DND-41 (cell line): ENCODE results near the gene ENTPD6.

ENCODE experiments used
- ATAC-seq: fragments of 200-7000 bp; cut with Tn5 transposase; 3 replicates; pipeline ENCODE4 v1.9.1; 2021; ENCODE audit warnings: low read depth; ENCODE audit not compliant: insufficient read depth
- DNase-seq: peaks from one replicate; pipeline ENCODE4 v3.0.0-alpha.2; 2020
- H2AFZ ChIP-seq: 2 replicates; pipeline ENCODE4 v1.6.0; 2012; ENCODE audit warnings: low read depth, low read length
- H3K27ac ChIP-seq: 2 replicates; pipeline ENCODE4 v1.5.1; 2012; ENCODE audit warnings: low read length, inconsistent platforms
- H3K27me3 ChIP-seq: fragments of 200-600 bp; sonication (generic); 2 replicates; pipeline ENCODE4 v1.6.0; 2012; ENCODE audit warnings: low read length, mild to moderate bottlenecking, inconsistent platforms; ENCODE audit not compliant: insufficient read depth, poor library complexity
- H3K36me3 ChIP-seq: 2 replicates; pipeline ENCODE4 v1.5.1; 2012; ENCODE audit warnings: low read length, inconsistent platforms; ENCODE audit not compliant: insufficient read depth
- H3K4me1 ChIP-seq: 2 replicates; pipeline ENCODE4 v1.5.1; 2012; ENCODE audit warnings: mild to moderate bottlenecking, low read length; ENCODE audit not compliant: insufficient read depth
- H3K4me2 ChIP-seq: 2 replicates; pipeline ENCODE4 v1.6.0; 2012; ENCODE audit warnings: mild to moderate bottlenecking, moderate library complexity, low read length, inconsistent platforms; ENCODE audit not compliant: insufficient read depth
- H3K4me3 ChIP-seq, 2 experiments: fragments of 200-600 bp in 1 of 2; shearing (Covaris generic) in 1 of 2; 2 replicates each; pipeline ENCODE4 v1.5.1; 2012 to 2016; ENCODE audit warnings: inconsistent platforms in 2 of 2, low read length in 2 of 2, mild to moderate bottlenecking in 2 of 2, low read depth in 1 of 2, moderate library complexity in 1 of 2
- H3K79me2 ChIP-seq: 2 replicates; pipeline ENCODE4 v1.6.0; 2012; ENCODE audit warnings: low read length, inconsistent platforms; ENCODE audit not compliant: insufficient read depth
- H3K9ac ChIP-seq: 2 replicates; pipeline ENCODE4 v1.6.0; 2012; ENCODE audit warnings: low read depth, mild to moderate bottlenecking, inconsistent platforms, low read length, moderate library complexity
- H3K9me3 ChIP-seq: 2 replicates; pipeline ENCODE4 v1.5.1; 2012; ENCODE audit warnings: low read length, moderate library complexity, mild to moderate bottlenecking, inconsistent platforms; ENCODE audit not compliant: insufficient read depth, severe bottlenecking
- H4K20me1 ChIP-seq: 2 replicates; pipeline ENCODE4 v1.6.0; 2012; ENCODE audit warnings: low read length; ENCODE audit not compliant: insufficient read depth
- EZH2 ChIP-seq: IDR thresholded peaks from 3 replicates; pipeline ENCODE4 v1.6.1; 2012; ENCODE audit warnings: borderline replicate concordance, low read depth, mild to moderate bottlenecking, moderate library complexity, low read length, inconsistent platforms; ENCODE audit not compliant: severe bottlenecking
- TF ChIP-seq, protein P1 (sequence below): IDR thresholded peaks from 2 replicates; pipeline ENCODE4 v1.5.1; 2012; ENCODE audit warnings: borderline replicate concordance, low read length, moderate library complexity, mild to moderate bottlenecking; ENCODE audit not compliant: poor library complexity, severe bottlenecking; ENCODE audit errors: extremely low read depth

Gene ENTPD6

DNA sequence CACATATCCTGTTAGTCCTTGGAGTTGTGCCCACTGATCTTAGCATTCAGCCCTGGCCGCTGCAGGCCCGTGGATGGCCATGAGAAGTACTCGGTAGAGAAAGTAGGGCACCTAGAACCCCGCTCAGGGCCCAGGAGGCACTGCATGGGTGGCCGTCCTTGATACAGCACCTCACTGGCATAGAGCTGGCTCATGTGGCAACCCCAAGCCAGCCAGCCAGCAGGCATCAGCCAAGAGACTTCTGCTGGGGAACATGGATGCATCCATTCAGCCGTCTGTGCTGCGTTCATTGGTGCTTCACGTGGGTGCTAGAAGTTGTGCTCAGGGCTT lies 62.9 kb downstream of the ENTPD6 start:
- H4K20me1 ChIP-seq = peaks cover 32% of the 10 kb centered on the region
- no peak overlapping the region for H2AFZ ChIP-seq
- H3K27ac ChIP-seq = no peak overlapping the region
- no peak overlapping the region for H3K9ac ChIP-seq
- H3K36me3 ChIP-seq = peaks cover 51% of the 10 kb centered on the region
- H3K4me2 ChIP-seq = no peak overlapping the region
- TF ChIP-seq, protein P1, sequence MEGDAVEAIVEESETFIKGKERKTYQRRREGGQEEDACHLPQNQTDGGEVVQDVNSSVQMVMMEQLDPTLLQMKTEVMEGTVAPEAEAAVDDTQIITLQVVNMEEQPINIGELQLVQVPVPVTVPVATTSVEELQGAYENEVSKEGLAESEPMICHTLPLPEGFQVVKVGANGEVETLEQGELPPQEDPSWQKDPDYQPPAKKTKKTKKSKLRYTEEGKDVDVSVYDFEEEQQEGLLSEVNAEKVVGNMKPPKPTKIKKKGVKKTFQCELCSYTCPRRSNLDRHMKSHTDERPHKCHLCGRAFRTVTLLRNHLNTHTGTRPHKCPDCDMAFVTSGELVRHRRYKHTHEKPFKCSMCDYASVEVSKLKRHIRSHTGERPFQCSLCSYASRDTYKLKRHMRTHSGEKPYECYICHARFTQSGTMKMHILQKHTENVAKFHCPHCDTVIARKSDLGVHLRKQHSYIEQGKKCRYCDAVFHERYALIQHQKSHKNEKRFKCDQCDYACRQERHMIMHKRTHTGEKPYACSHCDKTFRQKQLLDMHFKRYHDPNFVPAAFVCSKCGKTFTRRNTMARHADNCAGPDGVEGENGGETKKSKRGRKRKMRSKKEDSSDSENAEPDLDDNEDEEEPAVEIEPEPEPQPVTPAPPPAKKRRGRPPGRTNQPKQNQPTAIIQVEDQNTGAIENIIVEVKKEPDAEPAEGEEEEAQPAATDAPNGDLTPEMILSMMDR = no peak
- TF ChIP-seq EZH2 = no peak
- DNase-seq = no peak
- ATAC-seq = no peak
- H3K9me3 ChIP-seq = no peaks in the 10 kb centered on the region
- no peak overlapping the region for H3K4me3 ChIP-seq
- H3K79me2 ChIP-seq = peaks cover 52% of the 10 kb centered on the region
- no peaks in the 10 kb centered on the region for H3K27me3 ChIP-seq
- 0 out of 2 replicates have a peak, but pooled peaks cover 8% of the 10 kb centered on the region for H3K4me1 ChIP-seq

DNA sequence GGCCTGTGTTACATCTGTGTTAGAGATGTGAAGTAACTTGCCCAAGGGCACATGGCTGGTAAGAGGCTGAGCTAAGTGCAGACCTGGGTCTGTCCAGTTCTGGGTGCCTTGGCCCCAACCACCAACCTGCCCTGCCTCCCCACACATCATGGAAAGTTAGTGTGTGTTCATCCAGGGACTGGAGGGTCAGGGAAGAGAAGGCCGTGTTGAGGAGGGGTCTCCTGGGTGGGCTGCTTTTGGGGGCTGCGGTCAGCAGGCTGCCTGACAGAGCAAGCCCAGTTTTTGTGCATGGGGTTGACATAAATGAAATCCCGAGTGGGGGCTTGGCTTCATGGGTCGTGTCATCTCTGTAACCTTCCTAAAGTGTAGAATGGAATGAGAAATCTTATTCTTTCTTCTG lies 63.3 kb downstream of the ENTPD6 start:
- Histone ChIP-seq H3K27ac (no peak overlapping the region), H3K27me3 (no peaks in the 10 kb centered on the region), H4K20me1 (peaks cover 32% of the 10 kb centered on the region), H3K9ac (no peak overlapping the region), H3K4me2 (no peak overlapping the region), H2AFZ (no peak overlapping the region), H3K4me1 (0 out of 2 replicates have a peak, but pooled peaks cover 8% of the 10 kb centered on the region), H3K4me3 (no peak overlapping the region), H3K36me3 (peaks cover 51% of the 10 kb centered on the region), H3K79me2 (peaks cover 49% of the 10 kb centered on the region), H3K9me3 (no peaks in the 10 kb centered on the region)
- no peak for ATAC-seq
- no peak for DNase-seq
- TF ChIP-seq, protein P1 = no peak
- TF ChIP-seq EZH2 = no peak

DNA sequence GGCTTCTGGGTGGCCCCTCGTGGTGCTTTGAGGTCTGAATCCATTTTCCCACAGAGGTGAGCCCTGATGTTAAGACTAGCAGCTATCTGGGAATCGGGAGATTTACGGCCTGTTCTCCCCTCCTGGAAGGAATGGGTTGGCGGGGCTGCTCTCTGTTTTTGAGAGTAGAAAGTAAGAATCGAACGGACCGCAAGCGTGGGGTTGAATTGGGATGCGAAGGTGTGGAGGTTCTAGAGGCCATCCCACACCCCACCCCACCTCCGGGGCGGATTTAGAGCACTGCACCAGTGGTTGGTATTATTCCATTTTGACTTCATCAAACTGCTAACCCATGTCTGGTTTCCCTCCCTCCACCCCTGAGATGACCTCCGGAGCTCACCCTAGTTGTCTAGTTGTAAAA lies 63.8 kb downstream of the ENTPD6 start:
- ATAC-seq = no peak
- H3K4me1 ChIP-seq = 0 out of 2 replicates have a peak, but pooled peaks cover 8% of the 10 kb centered on the region

More for the DNA sequence above, 63.8 kb downstream of the ENTPD6 start:
- no peak overlapping the region for H3K4me2 ChIP-seq
- TF ChIP-seq, protein P1 = no peak
- H3K36me3 ChIP-seq = peaks cover 50% of the 10 kb centered on the region
- no peaks in the 10 kb centered on the region for H3K27me3 ChIP-seq
- no peak overlapping the region for H3K4me3 ChIP-seq
- no peaks in the 10 kb centered on the region for H3K9me3 ChIP-seq
- H2AFZ ChIP-seq = no peak overlapping the region
- peaks cover 31% of the 10 kb centered on the region for H4K20me1 ChIP-seq
- no peak overlapping the region for H3K9ac ChIP-seq
- no peak for DNase-seq
- H3K27ac ChIP-seq = no peak overlapping the region
- peaks cover 45% of the 10 kb centered on the region for H3K79me2 ChIP-seq
